GM18511 (cell line): ENCODE measurements around the gene HUWE1.

Experiments used
- ATAC-seq: cut with Tn5 transposase; IDR thresholded peaks from one replicate; pipeline ENCODE4 v1.9.1; 2021; ENCODE audit warnings: mild to moderate bottlenecking, moderate library complexity; ENCODE audit not compliant: unreplicated experiment

HUWE1 gene

GRCh38 chrX:53685711-53686110, 808 bp downstream of the HUWE1 start:
- ATAC-seq = no peak

DNA sequence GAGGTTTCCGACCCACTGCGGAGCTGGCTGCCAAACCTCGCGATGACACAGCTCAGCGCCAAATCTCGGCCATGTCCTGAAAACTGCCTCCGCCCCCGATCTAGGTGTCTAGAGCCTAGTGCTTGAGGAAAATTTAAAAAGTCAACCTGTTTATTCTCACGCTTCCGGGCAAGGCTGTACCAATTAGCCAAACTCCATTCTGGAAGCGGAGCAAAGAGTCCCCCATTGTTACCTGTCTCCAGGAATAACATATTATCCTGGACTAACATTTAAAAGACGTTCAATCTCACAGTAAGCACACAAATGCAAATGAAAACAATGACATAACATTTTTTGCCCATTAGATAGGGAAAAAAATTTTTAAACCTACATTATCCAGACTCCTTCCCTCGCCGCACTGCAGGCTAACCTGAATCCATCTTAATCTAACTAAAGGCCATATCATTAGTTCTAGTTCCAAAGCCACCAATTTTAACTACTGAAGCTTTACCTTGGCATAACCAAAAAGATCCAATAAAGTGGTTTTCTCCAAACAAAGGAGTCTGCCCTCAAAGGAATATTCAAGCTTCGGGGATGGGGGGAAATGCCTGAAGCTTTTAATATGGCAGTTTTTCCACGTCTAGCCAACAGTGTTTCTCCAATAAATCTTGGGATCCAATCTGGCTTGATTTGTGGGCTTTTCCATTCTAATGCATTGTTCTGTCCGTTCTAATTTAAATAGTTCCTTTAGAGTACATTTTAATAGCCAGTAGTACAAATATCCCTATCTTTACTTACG, 1.9 kb downstream of the HUWE1 start:
- no peak for ATAC-seq

GRCh38 chrX:53683556-53684414, 2.7 kb downstream of the HUWE1 start:
- ATAC-seq = peak; percentile 69

GRCh38 chrX:53682885-53683555, 3.5 kb downstream of the HUWE1 start:
- no peak for ATAC-seq

GRCh38 chrX:53681661-53682060, 4.9 kb downstream of the HUWE1 start:
- no peak for ATAC-seq

- ATAC-seq = no peak
Measured at GRCh38 chrX:53678667-53679066, 7.9 kb downstream of the HUWE1 start.

DNA sequence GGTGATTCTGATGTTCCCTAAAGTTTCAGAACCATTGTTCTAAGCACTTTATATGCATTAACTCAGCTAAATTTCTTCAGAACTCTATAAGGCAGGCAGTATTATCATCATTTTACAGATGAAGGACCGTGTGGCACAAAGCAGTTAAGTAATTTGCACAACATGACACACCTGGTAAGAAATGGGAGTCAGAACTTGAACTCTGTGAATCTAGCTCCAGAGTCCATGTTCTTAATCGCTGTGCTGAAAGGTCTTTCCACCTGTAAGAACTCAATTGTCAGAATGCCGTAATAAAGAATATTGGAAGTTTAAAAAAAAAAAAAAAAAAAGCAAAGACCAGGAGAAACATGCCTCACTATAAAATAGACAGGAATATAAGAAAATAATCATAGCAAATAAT, 9.2 kb downstream of the HUWE1 start:
- no peak for ATAC-seq

DNA sequence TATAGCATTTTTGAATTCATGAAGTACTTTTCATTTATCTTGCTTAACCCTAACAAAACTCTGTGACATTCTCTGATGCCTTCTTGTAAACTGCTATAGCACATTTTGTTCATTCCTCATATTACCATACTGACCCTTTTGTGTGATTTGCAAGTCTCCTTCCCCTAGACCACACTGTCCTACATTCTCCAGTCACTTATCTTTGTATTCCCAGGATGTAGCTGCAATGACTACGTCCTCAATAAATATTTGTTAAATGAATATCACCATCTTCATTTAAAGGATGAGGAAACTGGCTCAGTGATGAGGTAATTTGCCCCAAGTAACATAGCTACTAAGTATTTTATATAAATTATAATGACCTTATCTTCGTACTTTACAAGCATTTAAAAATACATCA, 11.9 kb downstream of the HUWE1 start:
- no peak for ATAC-seq

GRCh38 chrX:53669258-53669657, 17.3 kb downstream of the HUWE1 start:
- ATAC-seq = no peak

DNA sequence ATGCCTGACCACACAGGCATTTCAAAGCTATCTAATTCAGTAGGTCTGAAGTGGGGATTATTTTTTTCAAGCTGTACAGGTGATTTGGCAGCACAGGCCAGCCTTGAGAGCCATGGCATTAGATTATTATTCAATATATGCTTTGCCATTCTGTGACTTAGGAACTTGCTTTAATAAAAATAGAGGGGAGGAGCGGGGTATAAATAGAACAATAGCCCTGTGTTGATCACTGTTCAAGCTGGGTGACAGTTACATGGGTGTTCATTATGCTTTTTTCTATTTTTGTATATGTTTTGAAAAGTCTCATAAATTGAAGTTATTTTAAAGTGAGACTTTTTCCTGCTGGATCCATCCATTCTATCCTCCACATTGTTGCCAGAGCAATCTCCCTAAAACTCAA, 20.3 kb downstream of the HUWE1 start:
- ATAC-seq = no peak

- no peak for ATAC-seq
Measured at GRCh38 chrX:53660004-53660403, 26.5 kb downstream of the HUWE1 start.

DNA sequence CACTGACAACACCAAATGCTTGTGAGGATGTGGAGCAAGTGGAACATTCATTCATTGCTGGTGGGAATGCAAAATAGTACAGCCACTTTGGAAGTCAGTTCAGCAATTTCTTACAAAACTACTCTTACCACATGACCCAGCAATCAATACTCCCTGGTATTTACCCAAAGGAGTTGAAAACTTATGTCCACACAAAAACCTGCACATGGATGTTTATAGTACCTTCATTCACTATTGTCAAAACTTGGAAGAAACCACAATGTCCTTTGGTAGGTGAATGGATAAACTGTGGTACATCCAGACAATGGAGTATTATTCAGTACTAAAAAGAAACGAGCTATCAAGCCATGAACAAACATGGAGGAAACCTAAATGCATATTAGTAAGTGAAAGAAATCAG, 27.5 kb downstream of the HUWE1 start:
- ATAC-seq = no peak

DNA sequence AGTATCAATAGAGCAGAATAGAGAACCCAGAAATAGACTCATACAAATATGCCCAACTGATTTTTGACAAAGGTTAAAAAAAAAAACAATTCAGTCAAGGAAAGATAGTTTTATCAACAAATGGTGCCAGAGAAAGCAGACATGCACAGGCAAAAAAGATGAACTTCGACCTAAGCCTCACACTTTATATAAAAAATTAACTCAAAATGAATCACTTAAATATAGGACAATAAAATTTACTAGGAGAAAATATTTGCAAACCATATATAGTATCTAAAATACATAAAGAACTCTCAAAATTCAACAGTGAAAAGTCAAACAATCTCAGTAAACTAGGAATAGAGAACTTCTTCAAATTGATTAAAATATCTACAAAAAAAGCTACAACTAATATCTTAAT, 29.7 kb downstream of the HUWE1 start:
- ATAC-seq = no peak

DNA sequence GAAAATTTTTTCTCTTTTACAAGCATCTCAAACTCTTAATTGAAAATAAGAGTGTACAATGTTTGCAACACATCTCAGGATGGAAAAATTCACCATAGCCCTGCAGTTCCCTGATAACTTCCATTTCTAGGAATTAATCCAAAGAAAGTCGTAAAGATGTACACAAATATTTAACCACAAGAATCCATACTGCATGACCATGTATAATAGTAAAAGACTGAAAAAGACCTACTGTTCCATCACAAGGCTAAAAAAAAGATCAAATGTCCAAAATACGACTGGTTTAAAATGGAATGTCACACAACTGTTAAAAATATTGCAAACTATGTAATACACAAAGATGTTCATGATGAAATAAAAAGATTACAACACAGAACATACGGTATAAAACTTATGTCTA, 32.1 kb downstream of the HUWE1 start:
- no peak for ATAC-seq

DNA sequence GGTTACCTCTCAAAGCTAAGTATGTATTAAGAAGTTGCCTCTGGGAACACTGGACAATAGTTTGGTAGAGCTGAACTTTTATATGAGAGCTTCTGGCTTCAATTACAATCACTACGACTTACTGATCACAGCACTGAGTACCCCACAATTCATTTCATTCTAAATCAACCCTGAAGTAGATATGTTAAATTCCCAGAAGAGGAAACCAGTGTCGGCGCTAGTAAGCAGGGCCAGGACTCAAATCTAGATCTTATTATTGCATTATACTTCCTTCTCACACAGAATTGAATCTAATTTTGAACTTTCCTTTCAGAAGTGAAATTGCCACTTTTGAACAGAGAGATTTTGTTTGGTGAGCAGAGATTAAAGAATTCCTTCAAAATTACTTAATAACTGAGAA, 41.8 kb downstream of the HUWE1 start:
- ATAC-seq = no peak

- no peak for ATAC-seq
Measured at GRCh38 chrX:53642337-53642736, 44.2 kb downstream of the HUWE1 start.

DNA sequence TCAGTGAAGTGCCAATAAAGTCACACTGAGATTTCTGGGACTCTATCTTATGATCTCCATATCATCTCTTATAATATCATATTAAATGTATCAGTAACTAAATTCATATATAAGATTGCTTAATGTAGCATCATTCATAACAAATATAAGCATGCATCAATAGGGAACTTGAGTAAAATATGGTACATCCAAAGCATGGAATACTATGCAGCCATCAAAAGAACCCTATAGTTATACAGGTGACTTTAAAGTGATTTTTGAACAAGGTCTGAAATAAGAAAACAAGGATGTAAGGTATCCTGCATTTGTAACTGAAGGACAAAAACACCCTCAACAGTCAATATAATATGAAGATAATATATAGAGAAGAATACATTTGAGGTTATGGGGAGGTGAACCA, 47.3 kb downstream of the HUWE1 start:
- no peak for ATAC-seq

GRCh38 chrX:53637479-53637878, 49.0 kb downstream of the HUWE1 start:
- ATAC-seq = no peak

GRCh38 chrX:53631156-53631555, 55.4 kb downstream of the HUWE1 start:
- no peak for ATAC-seq

DNA sequence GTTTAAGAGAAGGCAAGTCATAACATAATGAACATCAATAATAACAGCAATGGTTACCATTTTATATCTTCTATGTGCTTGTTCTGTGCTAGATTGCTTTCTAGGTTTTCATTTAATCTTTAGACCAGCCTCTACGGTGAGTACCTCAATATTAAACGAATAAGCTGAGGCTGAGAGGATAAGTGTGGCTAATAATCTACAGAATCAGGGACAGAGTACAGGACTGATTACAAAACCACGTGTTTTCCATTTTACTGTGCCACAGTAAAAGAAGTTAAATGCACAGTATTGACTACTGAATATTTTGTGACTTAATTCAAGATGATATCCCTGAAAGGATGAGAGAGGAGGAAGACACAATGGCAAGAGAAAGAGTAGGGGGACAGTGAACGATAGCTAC, 56.3 kb downstream of the HUWE1 start:
- ATAC-seq = no peak

GRCh38 chrX:53622431-53622830, 64.1 kb downstream of the HUWE1 start:
- no peak for ATAC-seq
